Esophagus squamous epithelium (tissue), 4 donors: ENCODE data around the gene GPX4.

Experiments used
- CTCF ChIP-seq, 6 experiments: fragments of 450-650 bp in 4 of 6; fragments of 200-600 bp in 2 of 6; sonication (generic) in 2 of 6; IDR thresholded peaks; one replicate each; pipeline ENCODE4 v1.5.1; 2016 to 2019; ENCODE audit warnings: antibody characterized with exemption in 6 of 6, mild to moderate bottlenecking in 4 of 6, moderate library complexity in 4 of 6
- POLR2A ChIP-seq, 4 donors: fragments of 450-650 bp; IDR thresholded peaks; one replicate each; pipeline ENCODE4 v1.6.1; 2017; ENCODE audit warnings: antibody characterized with exemption in 4 of 4, mild to moderate bottlenecking in 4 of 4, moderate library complexity in 3 of 4

- TF ChIP-seq CTCF (IDR thresholded peaks at IDR 0.05) (no peak), POLR2A (IDR thresholded peaks at IDR 0.05) (no peak)
Measured at GRCh38 chr19:1116726-1117581, 13.2 kb downstream of the GPX4 start.
